ENCODE results near the gene SLC44A5.

GRCh38 chr1:75170011-75170410, 440.9 kb downstream of the SLC44A5 start:
- no peak for TF ChIP-seq CTCF (IDR thresholded peaks at IDR 0.05; ENCODE audit: borderline replicate concordance, extremely low read depth, low read length, poor library complexity, severe bottlenecking)
- TF ChIP-seq EZH2 (IDR thresholded peaks at IDR 0.05; ENCODE audit: borderline replicate concordance, low read depth, low read length, severe bottlenecking): no peak
